Epidermal melanocyte (primary cell): Measurements from ENCODE around the gene KRTAP1-4.
"Not testable (repeated sequence)": the region's sequence is repeated elsewhere in the genome, so short reads cannot be mapped to it uniquely, and the experiment has no call there.

ENCODE experiments used
- DNase-seq: peaks from one replicate; pipeline ENCODE4 v3.0.0; 2011; ENCODE audit warnings: low spot score; ENCODE audit not compliant: insufficient read length

Gene KRTAP1-4

GRCh38 chr17:41048441-41048840 is 18.4 kb upstream of the KRTAP1-4 start:
- DNase-seq, result peak; percentile 37

GRCh38 chr17:41046735-41047465 is 16.9 kb upstream of the KRTAP1-4 start, which contains the start of gene KRTAP2-1:
TSS of gene KRTAP2-1 (minus strand) at chr17:41047316. CDS start at chr17:41047267, 49 bp downstream.
- DNase-seq, result not testable (repeated sequence)

- no peak for DNase-seq
These were observed 13.0 kb upstream of the KRTAP1-4 start for GRCh38 chr17:41042953-41043352.

- not testable (repeated sequence) for DNase-seq
These were observed 11.0 kb upstream of the KRTAP1-4 start, which contains the start of gene KRTAP1-1 for GRCh38 chr17:41040783-41041571. TSS of gene KRTAP1-1 (minus strand) at chr17:41041450. CDS start at chr17:41041397, 53 bp downstream.

GRCh38 chr17:41037853-41038350 is 7.9 kb upstream of the KRTAP1-4 start:
- no peak for DNase-seq

- not testable (repeated sequence) for DNase-seq
These were observed 4.4 kb upstream of the KRTAP1-4 start, which contains the start of gene KRTAP1-3 for GRCh38 chr17:41034346-41034935. TSS of gene KRTAP1-3 (minus strand) at chr17:41034874. CDS start at chr17:41034821, 53 bp downstream.

- no peak for DNase-seq
These were observed 3.1 kb downstream of the KRTAP1-4 start, which contains the start of gene KRTAP1-5 for GRCh38 chr17:41026715-41027471. TSS of gene KRTAP1-5 (minus strand) at chr17:41027208. CDS start at chr17:41027155, 53 bp downstream.

- DNase-seq, result no peak
These were observed 5.3 kb downstream of the KRTAP1-4 start for GRCh38 chr17:41024697-41025096.

GRCh38 chr17:41020336-41020735 is 9.7 kb downstream of the KRTAP1-4 start:
- no peak for DNase-seq

- DNase-seq, result no peak
These were observed 10.6 kb downstream of the KRTAP1-4 start for GRCh38 chr17:41019415-41019814.

GRCh38 chr17:41018541-41018940 is 11.5 kb downstream of the KRTAP1-4 start:
- DNase-seq, result no peak

GRCh38 chr17:41016578-41017215 is 13.3 kb downstream of the KRTAP1-4 start:
- DNase-seq, result no peak

- DNase-seq, result no peak
These were observed 14.5 kb downstream of the KRTAP1-4 start for GRCh38 chr17:41015454-41015853.

GRCh38 chr17:41013606-41014005 is 16.4 kb downstream of the KRTAP1-4 start:
- no peak for DNase-seq

GRCh38 chr17:41013181-41013580 is 16.8 kb downstream of the KRTAP1-4 start:
- DNase-seq, result no peak

GRCh38 chr17:41012326-41013120 is 17.5 kb downstream of the KRTAP1-4 start:
- DNase-seq, result no peak

- no peak for DNase-seq
These were observed 19.6 kb downstream of the KRTAP1-4 start for GRCh38 chr17:41010441-41010840.

GRCh38 chr17:41009936-41010335 is 20.1 kb downstream of the KRTAP1-4 start:
- DNase-seq, result no peak

GRCh38 chr17:41009301-41009760 is 20.7 kb downstream of the KRTAP1-4 start:
- no peak for DNase-seq
